ENCODE results near the gene CCDC182. TPM values are rescaled to one million over a fixed set of nuclear protein-coding genes. Genes with fewer than 3 reads are reported as not detected.
A peak's percentile ranks its signal among the peaks of the same experiment; 100 is the strongest.

CCDC182 gene
- total and polyA plus RNA-seq, 2 experiments from 2014 or later, result not detected

GRCh38 chr17:57735707-57736106 lies 9.4 kb downstream of the CCDC182 start:
- H3K9me3 Mint-ChIP-seq, result no peaks in the 10 kb centered on the region; the same call in 2 of the 3 replicates
- H3K4me3 Mint-ChIP-seq, result no peak overlapping the region
- ATAC-seq, result peak; percentile 96
- Histone ChIP-seq H3K4me1 (ENCODE audit: insufficient read depth) (no peaks in the 10 kb centered on the region), H3K27me3 (ENCODE audit: insufficient read depth) (no peaks in the 10 kb centered on the region), H3K36me3 (ENCODE audit: insufficient read depth) (no peaks in the 10 kb centered on the region), H3K79me2 (replicated peaks; ENCODE audit: insufficient read depth) (no peaks in the 10 kb centered on the region), H3K4me2 (no peak overlapping the region), H3K27ac (ENCODE audit: low read depth) (no peak overlapping the region), H3K4me3 (no peak overlapping the region), H3K9me2 (ENCODE audit: insufficient read depth) (no peaks in the 10 kb centered on the region), H4K20me1 (replicated peaks; ENCODE audit: insufficient read depth) (no peaks in the 10 kb centered on the region), H2AFZ (no peak overlapping the region), H3F3A (replicated peaks; ENCODE audit: low read depth) (no peaks in the 10 kb centered on the region)
- TF ChIP-seq ZNF331 (CRISPR knock-in tag; IDR thresholded peaks at IDR 0.05; ENCODE audit: low read depth) (no peak), POLR2AphosphoS5 (IDR thresholded peaks at IDR 0.05; ENCODE audit: low read depth) (no peak), CTCF (conservative IDR thresholded peaks at IDR 0.05; ENCODE audit: low read depth in 2 of 2) (peak; percentile 55 to 72)
- H3K36me3 Mint-ChIP-seq (ENCODE audit: low read depth), result no peaks in the 10 kb centered on the region
- H3K27ac Mint-ChIP-seq, result no peak overlapping the region
- no peaks in the 10 kb centered on the region for H3K27me3 Mint-ChIP-seq (ENCODE audit: insufficient read depth, low read depth, poor library complexity)
- no peaks in the 10 kb centered on the region for H3K4me1 Mint-ChIP-seq
- peak; percentile 75 for DNase-seq (ENCODE audit: low spot score)

GRCh38 chr17:57735230-57735629 lies 9.9 kb downstream of the CCDC182 start:
- no peak overlapping the region for H3K27ac Mint-ChIP-seq
- no peaks in the 10 kb centered on the region for H3K36me3 Mint-ChIP-seq (ENCODE audit: low read depth)
- Histone ChIP-seq H3K27me3 (ENCODE audit: insufficient read depth) (no peaks in the 10 kb centered on the region), H3F3A (replicated peaks; ENCODE audit: low read depth) (no peaks in the 10 kb centered on the region), H3K4me3 (no peak overlapping the region), H3K36me3 (ENCODE audit: insufficient read depth) (no peaks in the 10 kb centered on the region), H2AFZ (no peak overlapping the region), H3K79me2 (replicated peaks; ENCODE audit: insufficient read depth) (no peaks in the 10 kb centered on the region), H3K9me2 (ENCODE audit: insufficient read depth) (no peaks in the 10 kb centered on the region), H3K4me2 (no peak overlapping the region), H3K4me1 (ENCODE audit: insufficient read depth) (no peaks in the 10 kb centered on the region), H3K27ac (ENCODE audit: low read depth) (no peak overlapping the region), H4K20me1 (replicated peaks; ENCODE audit: insufficient read depth) (no peaks in the 10 kb centered on the region)
- ATAC-seq (no peak), DNase-seq (ENCODE audit: low spot score) (no peak)
- no peaks in the 10 kb centered on the region for H3K4me1 Mint-ChIP-seq
- H3K9me3 Mint-ChIP-seq, result no peaks in the 10 kb centered on the region; the same call in 2 of the 3 replicates
- H3K4me3 Mint-ChIP-seq, result no peak overlapping the region
- H3K27me3 Mint-ChIP-seq (ENCODE audit: insufficient read depth, low read depth, poor library complexity), result peaks cover under 1% of the 10 kb centered on the region
- TF ChIP-seq ZNF114 (CRISPR knock-in tag; IDR thresholded peaks at IDR 0.05) (no peak), JUNB (IDR thresholded peaks at IDR 0.05; ENCODE audit: unreplicated experiment) (no peak), CREB1 (CRISPR knock-in tag; IDR thresholded peaks at IDR 0.05; ENCODE audit: low read depth) (no peak), ETS1 (IDR thresholded peaks at IDR 0.05) (no peak), STAT1 (IDR thresholded peaks at IDR 0.05; ENCODE audit: unreplicated experiment) (no peak), EZH2 (IDR thresholded peaks at IDR 0.05; ENCODE audit: low read depth, unreplicated experiment) (no peak), NANOG (IDR thresholded peaks at IDR 0.05; ENCODE audit: borderline replicate concordance) (no peak), ZNF462 (CRISPR knock-in tag; IDR thresholded peaks at IDR 0.05) (no peak)
